ENCODE data around the gene TMEM106C. TPM values are rescaled to one million over a fixed set of nuclear protein-coding genes. Genes with fewer than 3 reads are reported as not detected.

The TMEM106C gene
- total and polyA plus RNA-seq, 2 of the 13 experiments (the other 11 are each of a cell fraction or from before 2014, with no cell fraction given) = 132 to 192 TPM

DNA sequence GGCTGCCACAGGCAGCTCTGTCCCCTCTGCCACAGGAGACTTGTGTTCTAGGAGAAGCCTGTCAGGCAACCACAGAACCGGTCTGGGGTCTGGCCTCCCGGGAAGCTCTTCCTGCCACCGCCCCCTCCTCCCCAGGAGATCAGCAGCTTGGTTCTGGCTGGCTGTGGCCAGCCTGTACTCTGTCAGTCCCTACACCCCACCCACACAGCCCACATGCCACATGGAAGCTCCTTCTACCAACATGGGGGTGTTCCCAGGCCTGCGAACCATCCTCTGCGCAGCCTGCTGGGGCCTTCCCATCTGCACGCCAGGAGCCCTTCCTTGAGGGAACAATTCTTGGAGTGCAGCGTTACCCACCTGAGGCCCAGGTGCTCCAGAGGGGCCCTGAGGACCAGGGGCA is 16.8 kb downstream of the TMEM106C start:
- Histone ChIP-seq H3K27ac (ENCODE audit: extremely low read length, insufficient read depth, low read length) (no peak overlapping the region), H3K79me2 (ENCODE audit: insufficient read depth, low read length) (no peaks in the 10 kb centered on the region), H3K4me3 (replicated peaks in 1 of 3; ENCODE audit: insufficient read depth in 1 of 3, low read depth in 2 of 3, low read length in 3 of 3) (no peak overlapping the region), H3K9ac (ENCODE audit: insufficient read depth, low read depth, low read length) (no peak overlapping the region), H3K4me2 (ENCODE audit: low read depth, low read length) (no peak overlapping the region), H3K9me3 (ENCODE audit: low read length) (no peaks in the 10 kb centered on the region), H3K36me3 (replicated peaks in 1 of 2; ENCODE audit: control insufficient read depth in 1 of 2, insufficient read depth in 2 of 2, low read length in 2 of 2) (no peaks in the 10 kb centered on the region), H3K27me3 (ENCODE audit: control insufficient read depth in 1 of 2, insufficient read depth in 2 of 2, low read length in 2 of 2) (0 out of 5 replicates have a peak, but pooled peaks cover 0 to 4% of the 10 kb centered on the region in 2 experiments), H2AFZ (ENCODE audit: low read length) (no peak overlapping the region), H4K20me1 (ENCODE audit: insufficient read depth, low read length) (no peaks in the 10 kb centered on the region), H3K4me1 (ENCODE audit: insufficient read depth, low read length) (peaks cover 13% of the 10 kb centered on the region)
- in situ Hi-C loops (cut with HindIII; ENCODE audit: extremely low pct_ligation_motif_present, low pct_unique_long_range_greater_than_20kb) (no loop called here), intact Hi-C loops (cut with micrococcal nuclease; ENCODE audit: unreplicated experiment) (no loop called here)
- TF ChIP-seq SRY (CRISPR knock-in tag; IDR thresholded peaks at IDR 0.05) = no peak
- TF ChIP-seq AGO2 (optimal IDR thresholded peaks at IDR 0.05; ENCODE audit: low read depth, low read length) = peak; percentile 57
- no peak for TF ChIP-seq JUNB (CRISPR knock-in tag; IDR thresholded peaks at IDR 0.05; ENCODE audit: borderline replicate concordance)
- BruUV-seq (replicated peaks) = no TSS peak
- FAIRE-seq = no peak
- DNase-seq (ENCODE audit: low spot score) = no peak
- POLR2A ChIA-PET = no interaction called here
- ATAC-seq = no peak
- 100% methylated on average over 4 of the region's 7 CpGs for WGBS (ENCODE audit: low lambda C conversion rate)
- CTCF ChIA-PET (ENCODE audit: low intra/inter-chr PET ratio, low total read pairs) = no interaction called here

DNA sequence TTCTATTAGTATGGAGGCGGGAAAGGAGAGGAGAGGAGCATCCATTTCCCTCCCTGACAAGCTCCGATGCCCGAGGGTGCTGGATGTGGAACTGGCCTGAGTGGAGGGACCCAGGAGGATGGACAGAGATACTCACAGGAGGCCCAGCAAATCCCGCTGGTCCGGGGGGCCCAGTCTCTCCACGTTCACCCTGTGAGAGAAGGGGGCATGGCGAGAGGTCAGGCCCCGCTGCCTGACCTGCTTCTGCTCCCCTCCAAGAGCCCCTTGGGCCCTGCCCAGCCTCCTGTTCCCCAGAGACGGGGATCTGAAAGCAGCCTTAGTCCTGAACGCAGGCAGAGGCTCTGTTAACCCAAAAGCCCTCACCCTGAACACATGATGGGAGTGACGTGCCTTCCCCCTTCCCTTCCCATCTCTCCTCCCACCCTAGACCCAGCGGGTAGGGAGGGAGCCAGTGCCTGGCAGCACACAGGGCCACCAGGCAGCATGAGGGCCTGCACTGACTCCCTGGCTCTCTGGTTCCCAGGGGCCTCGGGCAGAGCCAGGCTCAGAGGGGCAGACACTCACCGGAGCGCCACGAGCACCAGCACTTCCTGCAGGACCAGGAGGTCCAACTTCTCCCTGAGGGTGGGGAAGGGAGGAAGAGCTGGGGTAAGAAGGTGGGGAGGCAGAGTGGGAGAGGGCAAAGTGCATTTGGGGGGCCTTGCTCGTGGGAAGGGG is 17.5 kb downstream of the TMEM106C start:
- intact Hi-C loops (cut with micrococcal nuclease; ENCODE audit: unreplicated experiment) = no loop called here

More for the DNA sequence above, 17.5 kb downstream of the TMEM106C start:
- in situ Hi-C loops (cut with HindIII; ENCODE audit: extremely low pct_ligation_motif_present, low pct_unique_long_range_greater_than_20kb) = no loop called here
- BruUV-seq (replicated peaks) = no TSS peak
- Histone ChIP-seq H4K20me1 (ENCODE audit: insufficient read depth, low read length) (no peaks in the 10 kb centered on the region), H3K36me3 (replicated peaks in 1 of 2; ENCODE audit: control insufficient read depth in 1 of 2, insufficient read depth in 2 of 2, low read length in 2 of 2) (no peaks in the 10 kb centered on the region), H3K27me3 (ENCODE audit: control insufficient read depth in 1 of 2, insufficient read depth in 2 of 2, low read length in 2 of 2) (0 out of 5 replicates have a peak, but pooled peaks cover 0 to 4% of the 10 kb centered on the region in 2 experiments), H3K27ac (ENCODE audit: extremely low read length, insufficient read depth, low read length) (no peak overlapping the region), H3K4me1 (ENCODE audit: insufficient read depth, low read length) (peaks cover 13% of the 10 kb centered on the region), H3K4me3 (replicated peaks in 1 of 3; ENCODE audit: insufficient read depth in 1 of 3, low read depth in 2 of 3, low read length in 3 of 3) (peak overlapping the region in 1 of 3 experiments; percentile 40; a peak in 1 of 6 replicates), H3K79me2 (ENCODE audit: insufficient read depth, low read length) (no peaks in the 10 kb centered on the region), H3K9ac (ENCODE audit: insufficient read depth, low read depth, low read length) (no peak overlapping the region), H3K9me3 (ENCODE audit: low read length) (no peaks in the 10 kb centered on the region), H2AFZ (ENCODE audit: low read length) (no peak overlapping the region), H3K4me2 (ENCODE audit: low read depth, low read length) (peak overlapping the region; percentile 43)
- 32% methylated on average over 8 of the region's 17 CpGs for WGBS (ENCODE audit: low lambda C conversion rate)
- no peak for DNase-seq (ENCODE audit: low spot score)
- ChIA-PET POLR2A (interaction anchor here (1.5 kb wide), 1 partner anchor 17 kb away, joined by 4 read pairs; the partner anchor contains the start of gene TMEM106C), CTCF (ENCODE audit: low intra/inter-chr PET ratio, low total read pairs) (no interaction called here)
- peak; percentile 21 for ATAC-seq
- FAIRE-seq = no peak
- 0 out of 2 replicates have a peak, but pooled peaks have one; percentile 10 for TF ChIP-seq MTA1 (CRISPR knock-in tag; IDR thresholded peaks at IDR 0.05; ENCODE audit: borderline replicate concordance)
- TF ChIP-seq POLR2AphosphoS5 (IDR thresholded peaks at IDR 0.05; ENCODE audit: low read depth, low read length) = no peak

All from HepG2 (cell line).